ENCODE measurements around the gene MBOAT7.

DNA sequence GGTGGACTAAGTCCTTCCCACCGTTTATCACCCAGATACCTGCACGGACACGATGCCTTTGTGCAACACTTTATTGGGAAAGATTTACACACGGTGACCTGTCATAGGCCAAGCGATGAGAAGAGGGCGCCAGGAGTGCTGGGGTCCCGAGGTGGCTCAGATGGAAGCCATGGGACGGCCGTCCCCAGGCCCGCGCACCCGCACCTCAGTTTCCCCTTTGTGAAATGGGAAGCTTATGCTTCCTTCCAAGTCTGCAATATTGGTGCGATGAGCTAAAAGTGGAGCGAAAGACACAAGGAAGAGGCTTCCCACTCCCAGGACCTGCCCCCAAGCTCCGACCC, 16.1 kb downstream of the MBOAT7 start:
- TF ChIP-seq, protein P1, sequence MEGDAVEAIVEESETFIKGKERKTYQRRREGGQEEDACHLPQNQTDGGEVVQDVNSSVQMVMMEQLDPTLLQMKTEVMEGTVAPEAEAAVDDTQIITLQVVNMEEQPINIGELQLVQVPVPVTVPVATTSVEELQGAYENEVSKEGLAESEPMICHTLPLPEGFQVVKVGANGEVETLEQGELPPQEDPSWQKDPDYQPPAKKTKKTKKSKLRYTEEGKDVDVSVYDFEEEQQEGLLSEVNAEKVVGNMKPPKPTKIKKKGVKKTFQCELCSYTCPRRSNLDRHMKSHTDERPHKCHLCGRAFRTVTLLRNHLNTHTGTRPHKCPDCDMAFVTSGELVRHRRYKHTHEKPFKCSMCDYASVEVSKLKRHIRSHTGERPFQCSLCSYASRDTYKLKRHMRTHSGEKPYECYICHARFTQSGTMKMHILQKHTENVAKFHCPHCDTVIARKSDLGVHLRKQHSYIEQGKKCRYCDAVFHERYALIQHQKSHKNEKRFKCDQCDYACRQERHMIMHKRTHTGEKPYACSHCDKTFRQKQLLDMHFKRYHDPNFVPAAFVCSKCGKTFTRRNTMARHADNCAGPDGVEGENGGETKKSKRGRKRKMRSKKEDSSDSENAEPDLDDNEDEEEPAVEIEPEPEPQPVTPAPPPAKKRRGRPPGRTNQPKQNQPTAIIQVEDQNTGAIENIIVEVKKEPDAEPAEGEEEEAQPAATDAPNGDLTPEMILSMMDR (optimal IDR thresholded peaks at IDR 0.05 in 1 of 3, IDR thresholded peaks at IDR 0.05 in 1 of 3, conservative IDR thresholded peaks at IDR 0.05 in 1 of 3; ENCODE audit: extremely low read depth in 1 of 3, insufficient read depth in 2 of 3, low read length in 3 of 3) = no peak
- TF ChIP-seq EZH2 (IDR thresholded peaks at IDR 0.05; ENCODE audit: low read length) = no peak

Measured in keratinocyte (primary cell).